Hepatocyte (in vitro differentiated cells): ENCODE results near the gene DYNC1LI2.

Experiments used
- EZH2 ChIP-seq: fragments of 200-600 bp; sonication (generic); IDR thresholded peaks from 2 replicates; pipeline ENCODE4 v1.6.1; 2016; ENCODE audit warnings: antibody characterized with exemption, mild to moderate bottlenecking, borderline replicate concordance
- EZH2phosphoT487 ChIP-seq: fragments of 200-600 bp; sonication (generic); IDR thresholded peaks from one replicate; pipeline ENCODE4 v1.6.1; 2018; ENCODE audit warnings: antibody characterized with exemption, mild to moderate bottlenecking, low read depth, moderate library complexity; ENCODE audit not compliant: unreplicated experiment, severe bottlenecking
- TF ChIP-seq, protein P1 (sequence below): fragments of 200-600 bp; sonication (generic); IDR thresholded peaks from 2 replicates; pipeline ENCODE4 v1.5.1; 2016; ENCODE audit warnings: antibody characterized with exemption, mild to moderate bottlenecking; ENCODE audit not compliant: poor library complexity

DNA sequence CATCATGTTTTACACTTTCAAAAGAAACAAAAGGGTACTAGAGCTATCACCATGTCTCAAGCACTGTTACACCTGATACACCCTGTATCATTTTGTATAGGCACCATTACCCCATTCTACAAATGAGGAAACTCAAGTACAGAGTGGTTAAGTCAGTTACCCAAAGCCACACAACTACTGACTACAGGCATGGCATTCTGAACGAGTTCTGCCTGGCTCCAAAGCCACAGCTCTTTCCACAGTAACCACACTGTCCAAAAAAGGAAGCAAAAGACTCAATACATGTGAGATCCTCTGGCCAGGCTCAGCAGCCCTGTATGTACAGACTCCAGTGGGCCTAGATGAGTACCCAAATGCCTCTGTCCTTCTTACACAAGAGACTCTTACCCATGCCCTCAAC, 4.7 kb downstream of the DYNC1LI2 start:
- TF ChIP-seq, protein P1, sequence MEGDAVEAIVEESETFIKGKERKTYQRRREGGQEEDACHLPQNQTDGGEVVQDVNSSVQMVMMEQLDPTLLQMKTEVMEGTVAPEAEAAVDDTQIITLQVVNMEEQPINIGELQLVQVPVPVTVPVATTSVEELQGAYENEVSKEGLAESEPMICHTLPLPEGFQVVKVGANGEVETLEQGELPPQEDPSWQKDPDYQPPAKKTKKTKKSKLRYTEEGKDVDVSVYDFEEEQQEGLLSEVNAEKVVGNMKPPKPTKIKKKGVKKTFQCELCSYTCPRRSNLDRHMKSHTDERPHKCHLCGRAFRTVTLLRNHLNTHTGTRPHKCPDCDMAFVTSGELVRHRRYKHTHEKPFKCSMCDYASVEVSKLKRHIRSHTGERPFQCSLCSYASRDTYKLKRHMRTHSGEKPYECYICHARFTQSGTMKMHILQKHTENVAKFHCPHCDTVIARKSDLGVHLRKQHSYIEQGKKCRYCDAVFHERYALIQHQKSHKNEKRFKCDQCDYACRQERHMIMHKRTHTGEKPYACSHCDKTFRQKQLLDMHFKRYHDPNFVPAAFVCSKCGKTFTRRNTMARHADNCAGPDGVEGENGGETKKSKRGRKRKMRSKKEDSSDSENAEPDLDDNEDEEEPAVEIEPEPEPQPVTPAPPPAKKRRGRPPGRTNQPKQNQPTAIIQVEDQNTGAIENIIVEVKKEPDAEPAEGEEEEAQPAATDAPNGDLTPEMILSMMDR, result no peak
- no peak for TF ChIP-seq EZH2
- no peak for TF ChIP-seq EZH2phosphoT487
